ENCODE data around the gene RYR3. TPM values are rescaled to one million over a fixed set of nuclear protein-coding genes. Genes with fewer than 3 reads are reported as not detected.

RYR3 gene
- polyA plus RNA-seq, 1 donor: 6.5 TPM

DNA sequence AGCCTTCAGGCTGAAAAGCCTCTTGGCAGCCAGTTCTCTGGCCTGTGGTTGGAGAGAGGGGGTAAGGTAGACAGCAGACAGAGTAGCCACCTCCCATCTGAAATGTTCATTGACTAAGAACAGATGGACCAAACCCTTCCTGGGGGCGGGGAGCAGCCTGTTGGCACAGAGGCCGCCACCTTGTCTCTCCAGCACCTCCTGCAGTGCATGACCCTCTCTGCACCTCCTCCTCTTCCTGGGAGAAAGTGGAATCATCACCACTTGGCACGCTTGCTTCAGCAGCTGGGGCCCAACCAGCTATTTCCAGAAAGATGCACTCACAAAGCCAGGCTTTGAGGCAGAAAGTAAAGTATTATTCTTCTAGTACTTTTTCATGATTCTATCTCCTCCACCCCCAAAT, 344.1 kb downstream of the RYR3 start:
- H3K9me3 ChIP-seq (ENCODE audit: control insufficient read depth, low read depth, low read length): no peaks in the 10 kb centered on the region
- H3K36me3 ChIP-seq (ENCODE audit: control insufficient read depth, insufficient read depth, low read length): no peaks in the 10 kb centered on the region
- H3K4me1 ChIP-seq (ENCODE audit: control insufficient read depth, insufficient read depth, low read length): no peaks in the 10 kb centered on the region
- H3K4me3 ChIP-seq (ENCODE audit: low read length): no peak overlapping the region
- no peaks in the 10 kb centered on the region for H3K27me3 ChIP-seq (ENCODE audit: control insufficient read depth, insufficient read depth, low read length)
- no peak for DNase-seq
- WGBS (ENCODE audit: insufficient coverage, low lambda C conversion rate): no CpG with 5 or more reads among the region's 3 CpGs
- H3K27ac ChIP-seq (ENCODE audit: low read length): no peak overlapping the region

DNA sequence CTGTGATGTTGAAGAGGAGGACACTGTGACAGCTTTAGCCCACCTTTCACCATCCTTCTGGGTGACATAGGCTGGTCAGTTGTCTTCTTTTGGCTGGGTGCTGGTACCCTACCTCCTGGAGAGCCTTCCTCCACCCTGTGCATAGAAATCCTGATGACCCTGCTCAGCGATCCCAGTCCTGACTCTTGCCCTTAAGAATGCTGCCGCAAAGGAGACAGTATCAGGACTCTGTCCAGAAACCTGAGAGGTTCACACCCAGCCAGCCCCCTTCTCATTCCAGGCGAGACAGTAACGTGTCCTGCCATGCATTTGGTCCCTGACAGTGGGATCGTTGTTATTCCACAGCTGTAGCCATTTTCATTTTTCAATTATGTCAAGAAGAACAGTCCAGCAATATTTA, 344.7 kb downstream of the RYR3 start:
- Histone ChIP-seq H3K27ac (ENCODE audit: low read length) (no peak overlapping the region), H3K4me3 (ENCODE audit: low read length) (no peak overlapping the region), H3K9me3 (ENCODE audit: control insufficient read depth, low read depth, low read length) (no peaks in the 10 kb centered on the region), H3K36me3 (ENCODE audit: control insufficient read depth, insufficient read depth, low read length) (no peaks in the 10 kb centered on the region), H3K4me1 (ENCODE audit: control insufficient read depth, insufficient read depth, low read length) (no peaks in the 10 kb centered on the region), H3K27me3 (ENCODE audit: control insufficient read depth, insufficient read depth, low read length) (no peaks in the 10 kb centered on the region)
- no peak for DNase-seq
- no CpG with 5 or more reads among the region's 5 CpGs for WGBS (ENCODE audit: insufficient coverage, low lambda C conversion rate)

GRCh38 chr15:33656168-33656567, 345.4 kb downstream of the RYR3 start:
- Histone ChIP-seq H3K27me3 (ENCODE audit: control insufficient read depth, insufficient read depth, low read length) (no peaks in the 10 kb centered on the region), H3K4me1 (ENCODE audit: control insufficient read depth, insufficient read depth, low read length) (no peaks in the 10 kb centered on the region), H3K36me3 (ENCODE audit: control insufficient read depth, insufficient read depth, low read length) (no peaks in the 10 kb centered on the region), H3K4me3 (ENCODE audit: low read length) (no peak overlapping the region), H3K9me3 (ENCODE audit: control insufficient read depth, low read depth, low read length) (no peaks in the 10 kb centered on the region), H3K27ac (ENCODE audit: low read length) (no peak overlapping the region)
- DNase-seq: no peak
- no CpG with 5 or more reads among the region's 6 CpGs for WGBS (ENCODE audit: insufficient coverage, low lambda C conversion rate)

- H3K27me3 ChIP-seq (ENCODE audit: control insufficient read depth, insufficient read depth, low read length): no peaks in the 10 kb centered on the region
- no CpG with 5 or more reads among the region's 16 CpGs for WGBS (ENCODE audit: insufficient coverage, low lambda C conversion rate)
- H3K27ac ChIP-seq (ENCODE audit: low read length): no peak overlapping the region
Measured at GRCh38 chr15:33660151-33660550, 349.4 kb downstream of the RYR3 start.

DNA sequence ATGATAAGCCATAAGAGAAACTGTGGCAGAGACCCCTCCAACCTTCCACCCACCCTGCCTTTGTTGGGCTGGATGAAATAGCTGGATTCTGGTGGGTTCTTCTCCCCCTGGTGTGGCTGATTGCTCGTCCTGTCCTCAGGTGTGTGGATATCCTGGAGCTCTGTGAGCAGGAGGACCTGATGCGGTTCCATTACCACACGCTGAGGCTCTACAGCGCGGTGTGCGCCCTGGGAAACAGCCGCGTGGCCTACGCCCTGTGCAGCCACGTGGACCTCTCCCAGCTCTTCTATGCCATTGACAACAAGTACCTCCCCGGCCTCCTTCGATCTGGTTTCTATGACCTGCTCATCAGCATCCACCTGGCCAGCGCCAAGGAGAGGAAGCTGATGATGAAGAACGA, 351.2 kb downstream of the RYR3 start:
- no peak overlapping the region for H3K4me3 ChIP-seq (ENCODE audit: low read length)
- H3K27me3 ChIP-seq (ENCODE audit: control insufficient read depth, insufficient read depth, low read length): no peaks in the 10 kb centered on the region
- no peaks in the 10 kb centered on the region for H3K9me3 ChIP-seq (ENCODE audit: control insufficient read depth, low read depth, low read length)
- H3K27ac ChIP-seq (ENCODE audit: low read length): no peak overlapping the region
- no CpG with 5 or more reads among the region's 14 CpGs for WGBS (ENCODE audit: insufficient coverage, low lambda C conversion rate)
- DNase-seq: no peak
- H3K36me3 ChIP-seq (ENCODE audit: control insufficient read depth, insufficient read depth, low read length): no peaks in the 10 kb centered on the region
- no peaks in the 10 kb centered on the region for H3K4me1 ChIP-seq (ENCODE audit: control insufficient read depth, insufficient read depth, low read length)

More at GRCh38 chr15:33660151-33660550, 349.4 kb downstream of the RYR3 start:
- DNase-seq: no peak
- no peaks in the 10 kb centered on the region for H3K9me3 ChIP-seq (ENCODE audit: control insufficient read depth, low read depth, low read length)
- no peaks in the 10 kb centered on the region for H3K4me1 ChIP-seq (ENCODE audit: control insufficient read depth, insufficient read depth, low read length)
- H3K4me3 ChIP-seq (ENCODE audit: low read length): no peak overlapping the region
- no peaks in the 10 kb centered on the region for H3K36me3 ChIP-seq (ENCODE audit: control insufficient read depth, insufficient read depth, low read length)

GRCh38 chr15:33664947-33665346, 354.2 kb downstream of the RYR3 start:
- Histone ChIP-seq H3K4me3 (ENCODE audit: low read length) (no peak overlapping the region), H3K4me1 (ENCODE audit: control insufficient read depth, insufficient read depth, low read length) (no peaks in the 10 kb centered on the region), H3K27ac (ENCODE audit: low read length) (no peak overlapping the region), H3K36me3 (ENCODE audit: control insufficient read depth, insufficient read depth, low read length) (no peaks in the 10 kb centered on the region), H3K9me3 (ENCODE audit: control insufficient read depth, low read depth, low read length) (no peaks in the 10 kb centered on the region), H3K27me3 (ENCODE audit: control insufficient read depth, insufficient read depth, low read length) (no peaks in the 10 kb centered on the region)
- WGBS (ENCODE audit: insufficient coverage, low lambda C conversion rate): no CpG with 5 or more reads among the region's 2 CpGs
- DNase-seq: no peak

DNA sequence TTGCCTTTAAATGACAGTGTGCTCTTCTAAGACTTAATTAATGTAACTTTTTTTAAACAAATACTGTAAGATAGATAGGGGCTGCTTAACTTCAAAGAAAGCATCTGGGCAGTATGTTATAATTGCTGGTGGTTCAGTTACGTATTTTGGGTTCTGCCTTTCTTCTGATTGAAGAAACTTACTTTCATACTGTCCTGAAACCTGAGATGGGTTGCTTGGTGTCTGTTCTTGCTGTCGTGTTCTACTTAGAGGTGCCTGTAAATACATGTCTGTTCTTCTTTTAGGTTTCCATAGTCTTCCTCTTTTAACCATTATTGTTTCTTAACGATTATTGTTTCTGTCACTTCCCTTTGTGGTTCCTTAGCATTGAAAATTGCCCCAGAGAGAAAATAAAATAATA, 359.8 kb downstream of the RYR3 start:
- Histone ChIP-seq H3K27ac (ENCODE audit: low read length) (no peak overlapping the region), H3K4me1 (ENCODE audit: control insufficient read depth, insufficient read depth, low read length) (no peaks in the 10 kb centered on the region), H3K27me3 (ENCODE audit: control insufficient read depth, insufficient read depth, low read length) (no peaks in the 10 kb centered on the region), H3K36me3 (ENCODE audit: control insufficient read depth, insufficient read depth, low read length) (no peaks in the 10 kb centered on the region), H3K9me3 (ENCODE audit: control insufficient read depth, low read depth, low read length) (no peaks in the 10 kb centered on the region), H3K4me3 (ENCODE audit: low read length) (no peak overlapping the region)
- no peak for DNase-seq
- 77% methylated on average over 3 of the region's 3 CpGs for WGBS (ENCODE audit: insufficient coverage, low lambda C conversion rate)

DNA sequence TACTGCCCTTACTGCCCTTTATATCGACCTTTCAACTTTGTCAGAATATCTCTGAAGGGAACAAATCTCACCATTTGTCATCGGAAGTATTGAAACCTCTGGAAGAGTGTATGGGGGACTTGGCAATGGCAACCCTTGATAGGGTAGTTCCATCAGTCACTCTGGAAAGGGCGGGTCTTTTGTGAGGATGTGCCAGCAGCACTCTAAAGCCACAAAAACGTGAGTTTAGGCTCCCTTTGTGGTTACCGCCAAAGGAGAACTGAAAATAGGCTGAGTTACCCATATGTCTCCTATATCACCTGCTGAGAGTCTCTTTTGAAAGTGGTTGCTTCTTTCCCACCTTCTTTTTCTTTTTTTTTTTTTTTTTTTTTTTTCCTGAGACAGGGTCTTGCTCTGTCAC, 360.7 kb downstream of the RYR3 start:
- DNase-seq: no peak
- Histone ChIP-seq H3K27me3 (ENCODE audit: control insufficient read depth, insufficient read depth, low read length) (no peaks in the 10 kb centered on the region), H3K36me3 (ENCODE audit: control insufficient read depth, insufficient read depth, low read length) (no peaks in the 10 kb centered on the region), H3K9me3 (ENCODE audit: control insufficient read depth, low read depth, low read length) (no peaks in the 10 kb centered on the region), H3K4me1 (ENCODE audit: control insufficient read depth, insufficient read depth, low read length) (no peaks in the 10 kb centered on the region), H3K27ac (ENCODE audit: low read length) (no peak overlapping the region), H3K4me3 (ENCODE audit: low read length) (no peak overlapping the region)
- WGBS (ENCODE audit: insufficient coverage, low lambda C conversion rate): 100% methylated on average over 1 of the region's 5 CpGs

DNA sequence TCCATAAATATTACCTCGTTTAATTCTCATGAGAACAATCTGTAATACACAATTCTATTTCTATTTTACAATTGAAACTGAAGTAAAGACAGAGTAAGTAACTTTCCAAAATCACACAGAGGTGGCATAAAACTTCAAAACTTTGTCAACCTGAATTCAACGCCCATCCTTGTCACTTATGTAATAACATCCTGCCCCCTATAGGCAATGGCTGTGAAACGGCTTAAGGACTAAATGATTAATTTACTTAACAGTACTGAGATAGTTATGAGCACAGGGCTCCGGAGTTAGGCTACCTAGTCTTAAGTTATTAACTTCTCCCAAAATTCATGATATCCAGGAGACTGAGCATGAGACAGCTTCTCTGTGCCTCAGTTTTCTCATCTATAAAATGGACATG, 364.5 kb downstream of the RYR3 start:
- 29% methylated on average over 1 of the region's 4 CpGs for WGBS (ENCODE audit: insufficient coverage, low lambda C conversion rate)
- DNase-seq: no peak
- no peaks in the 10 kb centered on the region for H3K36me3 ChIP-seq (ENCODE audit: control insufficient read depth, insufficient read depth, low read length)
- H3K9me3 ChIP-seq (ENCODE audit: control insufficient read depth, low read depth, low read length): no peaks in the 10 kb centered on the region
- H3K4me1 ChIP-seq (ENCODE audit: control insufficient read depth, insufficient read depth, low read length): no peaks in the 10 kb centered on the region
- H3K4me3 ChIP-seq (ENCODE audit: low read length): no peak overlapping the region
- no peak overlapping the region for H3K27ac ChIP-seq (ENCODE audit: low read length)
- H3K27me3 ChIP-seq (ENCODE audit: control insufficient read depth, insufficient read depth, low read length): no peaks in the 10 kb centered on the region

- no peak for DNase-seq
- H3K27ac ChIP-seq (ENCODE audit: low read length): no peak overlapping the region
- H3K4me3 ChIP-seq (ENCODE audit: low read length): no peak overlapping the region
- H3K27me3 ChIP-seq (ENCODE audit: control insufficient read depth, insufficient read depth, low read length): no peaks in the 10 kb centered on the region
- H3K9me3 ChIP-seq (ENCODE audit: control insufficient read depth, low read depth, low read length): no peaks in the 10 kb centered on the region
- no peaks in the 10 kb centered on the region for H3K4me1 ChIP-seq (ENCODE audit: control insufficient read depth, insufficient read depth, low read length)
- WGBS (ENCODE audit: insufficient coverage, low lambda C conversion rate): no CpG with 5 or more reads among the region's 8 CpGs
- no peaks in the 10 kb centered on the region for H3K36me3 ChIP-seq (ENCODE audit: control insufficient read depth, insufficient read depth, low read length)
Measured at GRCh38 chr15:33677238-33677830, 366.6 kb downstream of the RYR3 start.

GRCh38 chr15:33678176-33678575, 367.4 kb downstream of the RYR3 start:
- Histone ChIP-seq H3K9me3 (ENCODE audit: control insufficient read depth, low read depth, low read length) (no peaks in the 10 kb centered on the region), H3K27me3 (ENCODE audit: control insufficient read depth, insufficient read depth, low read length) (no peaks in the 10 kb centered on the region), H3K4me3 (ENCODE audit: low read length) (no peak overlapping the region), H3K27ac (ENCODE audit: low read length) (no peak overlapping the region), H3K4me1 (ENCODE audit: control insufficient read depth, insufficient read depth, low read length) (no peaks in the 10 kb centered on the region), H3K36me3 (ENCODE audit: control insufficient read depth, insufficient read depth, low read length) (no peaks in the 10 kb centered on the region)
- WGBS (ENCODE audit: insufficient coverage, low lambda C conversion rate): no CpG with 5 or more reads among the region's 3 CpGs
- DNase-seq: no peak

All from large intestine (tissue), 3 donors.